ENCODE measurements around the gene CDC37.

GRCh38 chr19:10450853-10451609 is 47.7 kb upstream of the CDC37 start:
- TF ChIP-seq CTCF (conservative IDR thresholded peaks at IDR 0.05; ENCODE audit: low read depth, low read length) (no peak), EZH2 (IDR thresholded peaks at IDR 0.05; ENCODE audit: low read length, unreplicated experiment) (no peak), EZH2phosphoT487 (IDR thresholded peaks at IDR 0.05; ENCODE audit: borderline replicate concordance, low read length) (no peak)

All from PC-3 (cell line).